HG03575 (cell line): ENCODE measurements around the gene PARD6G.

Experiments used
- ATAC-seq: cut with Tn5 transposase; IDR thresholded peaks from one replicate; pipeline ENCODE4 v1.9.1; 2021; ENCODE audit not compliant: unreplicated experiment, insufficient number of reproducible peaks, low FRiP score; ENCODE audit errors: extremely low read depth

Gene PARD6G

DNA sequence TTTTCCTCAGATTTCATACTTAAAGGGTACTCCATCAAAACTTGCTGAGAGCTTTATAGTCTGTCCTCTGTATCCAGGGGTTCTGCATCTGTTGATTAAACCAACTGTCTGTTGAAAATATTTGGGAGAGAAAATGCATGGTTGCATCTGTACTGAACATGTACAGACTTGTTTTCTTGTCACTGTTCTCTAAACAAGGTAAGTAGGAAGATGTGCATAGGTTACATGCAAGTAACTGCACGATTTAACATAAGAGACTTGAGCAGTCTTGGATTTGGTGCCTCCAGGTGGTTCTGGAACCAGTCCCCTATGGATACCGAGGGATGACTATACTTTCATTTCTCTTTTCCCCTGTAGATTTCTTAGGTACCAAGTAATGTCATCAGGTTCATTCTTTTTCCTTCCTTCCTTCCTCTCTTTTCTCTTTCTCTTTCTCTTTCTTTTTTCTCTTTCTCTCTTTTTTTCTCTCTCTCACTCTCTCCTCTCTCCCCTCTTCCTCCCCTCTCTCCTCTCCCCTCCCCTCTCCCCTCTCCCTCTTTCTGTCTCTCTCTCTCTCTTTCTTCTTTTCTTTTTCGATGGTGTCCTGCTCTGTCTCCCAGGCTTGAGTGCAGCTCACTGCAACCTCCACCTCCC is 115.0 kb downstream of the PARD6G start:
- no peak for ATAC-seq

DNA sequence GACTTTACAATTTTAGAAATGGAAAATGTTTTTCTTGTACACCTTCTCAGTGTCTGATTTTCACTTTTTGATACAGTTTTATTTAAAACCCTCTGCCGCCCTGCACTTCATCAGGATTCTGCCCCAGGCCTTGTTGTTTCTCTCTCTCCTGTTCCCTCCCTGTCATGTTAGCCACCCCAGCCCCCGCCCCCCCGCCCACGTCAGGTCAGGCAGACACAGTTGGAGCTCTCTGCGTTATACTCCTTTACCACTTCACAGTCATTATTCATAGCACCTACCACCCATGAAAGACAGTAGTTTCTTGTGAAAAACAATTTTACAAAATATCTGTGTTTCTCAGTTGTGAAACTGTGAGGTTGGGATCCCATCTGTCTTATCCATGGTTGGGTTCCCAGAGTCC is 116.8 kb downstream of the PARD6G start:
- no peak for ATAC-seq

DNA sequence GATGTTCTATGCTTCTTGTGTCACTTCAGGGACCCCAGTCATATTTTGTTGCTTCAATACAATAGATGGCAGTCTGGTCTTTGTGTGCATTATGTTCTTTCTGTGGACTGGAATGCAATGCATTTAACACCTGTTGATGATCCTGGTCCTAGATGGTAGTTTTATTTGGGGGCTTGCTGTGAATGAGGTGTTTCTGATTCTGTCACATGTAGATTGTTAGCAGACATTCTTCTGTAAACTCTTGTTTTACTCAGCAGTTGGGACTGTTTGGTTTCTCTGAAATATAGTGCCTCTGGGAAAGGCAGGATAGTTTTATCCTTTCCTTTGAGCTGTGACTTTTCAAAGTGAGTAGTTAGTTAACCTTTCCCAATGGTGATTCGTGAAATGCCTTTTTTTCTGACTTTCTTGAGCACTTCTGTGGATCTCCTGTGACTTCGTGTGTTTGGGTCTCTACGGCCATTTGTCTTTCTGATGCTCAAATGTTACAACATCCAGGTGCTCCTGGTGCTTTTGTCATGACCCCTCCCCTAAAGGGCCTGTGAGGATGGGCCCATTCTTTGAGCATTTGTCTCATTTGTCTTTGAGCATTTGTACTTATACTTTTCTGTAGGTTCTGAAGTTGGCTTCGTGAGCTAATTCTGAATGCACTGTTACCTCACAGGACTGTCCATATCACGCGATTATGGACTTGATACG is 117.5 kb downstream of the PARD6G start:
- ATAC-seq: no peak

DNA sequence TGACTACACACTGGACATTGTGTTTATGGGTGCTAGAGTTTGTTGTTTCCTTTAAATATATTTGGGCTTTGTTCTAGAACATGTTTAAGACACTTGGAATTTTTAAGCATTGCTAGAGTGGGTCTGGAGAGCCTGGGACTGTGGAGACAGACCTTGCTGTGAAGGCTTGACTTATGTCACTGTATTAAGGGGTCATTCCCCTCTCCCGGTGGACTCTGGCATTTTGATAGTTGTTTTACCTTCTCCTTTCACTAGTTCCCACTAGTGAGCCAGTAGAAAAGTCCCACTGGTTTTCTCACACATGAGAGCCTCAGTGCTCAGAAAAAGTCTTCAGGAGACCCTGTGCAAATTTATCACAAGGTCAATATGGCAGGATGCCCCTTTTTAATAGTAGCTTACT is 119.7 kb downstream of the PARD6G start:
- no peak for ATAC-seq

DNA sequence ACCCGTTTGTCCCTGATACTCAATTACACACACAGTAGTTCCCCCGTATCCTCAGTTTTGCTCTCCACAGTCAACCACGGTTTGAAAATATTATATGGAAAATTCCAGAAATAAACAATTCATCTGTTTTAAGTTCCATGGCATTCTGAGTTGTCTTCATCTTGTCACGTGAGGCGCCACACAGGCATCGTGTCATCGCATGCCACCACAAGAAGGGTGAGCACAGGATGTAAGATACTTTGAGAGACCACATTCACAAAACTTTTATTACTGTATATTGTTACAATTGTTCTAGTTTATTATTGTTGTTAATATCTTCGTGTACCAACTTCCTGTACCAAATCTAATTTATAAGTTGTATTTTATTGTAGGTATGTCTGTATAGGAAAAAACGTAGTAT is 120.5 kb downstream of the PARD6G start:
- no peak for ATAC-seq

DNA sequence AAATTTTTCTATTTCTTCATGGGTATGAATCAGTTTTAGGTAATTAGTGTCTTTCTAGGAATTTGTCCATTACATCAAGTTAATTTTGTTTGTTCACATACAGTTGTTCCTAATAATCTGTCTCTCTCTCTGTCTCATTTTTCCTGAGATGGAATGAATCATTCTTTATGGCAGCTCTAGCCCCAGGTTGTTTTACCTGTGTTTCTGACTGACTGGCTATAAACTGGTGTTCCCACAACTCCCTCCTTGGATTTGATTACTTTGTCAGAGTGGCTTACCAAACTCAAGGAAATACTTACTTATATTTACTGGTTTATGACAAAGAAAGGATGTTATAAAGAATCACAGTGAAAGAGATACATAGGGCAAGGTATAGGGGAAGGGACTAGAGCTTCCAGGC is 123.2 kb downstream of the PARD6G start:
- no peak for ATAC-seq

DNA sequence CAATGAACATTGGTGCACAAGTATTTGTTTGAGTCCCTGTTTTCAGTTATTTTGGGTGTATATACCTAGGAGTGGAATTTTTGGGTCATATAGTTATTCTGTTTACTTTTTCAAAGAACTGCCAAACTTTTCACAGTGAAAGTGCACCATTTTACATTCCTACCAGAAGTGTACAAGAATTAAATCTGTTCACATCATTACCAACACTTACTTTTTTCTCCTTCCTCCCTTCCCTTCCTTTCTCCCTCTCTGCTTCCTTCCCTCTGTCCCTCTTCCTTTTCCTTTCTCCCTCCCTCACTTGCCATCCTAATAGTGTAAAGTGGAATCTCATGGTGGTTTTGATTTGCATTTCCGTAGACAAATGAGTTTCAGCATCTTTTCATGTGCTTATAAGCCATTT is 126.4 kb downstream of the PARD6G start:
- ATAC-seq: no peak

DNA sequence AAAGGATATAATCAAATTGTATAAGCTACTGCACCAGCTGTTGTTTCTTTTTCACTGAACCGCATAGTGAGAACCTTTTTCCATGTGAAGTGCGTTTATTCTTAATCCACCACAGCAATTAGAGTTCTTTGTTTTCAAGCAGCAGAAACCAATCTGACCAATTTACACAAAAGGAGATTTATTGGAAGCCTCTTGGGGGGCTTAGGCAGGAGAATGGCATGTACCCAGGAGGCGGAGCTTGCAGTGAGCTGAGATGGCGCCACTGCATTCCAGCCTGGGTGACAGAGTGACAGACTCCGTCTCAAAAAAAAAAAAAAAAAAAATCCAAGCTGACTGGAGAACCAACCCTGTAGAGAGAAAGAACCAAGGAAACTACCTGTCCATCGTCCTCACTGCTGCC is 128.2 kb downstream of the PARD6G start:
- no peak for ATAC-seq

DNA sequence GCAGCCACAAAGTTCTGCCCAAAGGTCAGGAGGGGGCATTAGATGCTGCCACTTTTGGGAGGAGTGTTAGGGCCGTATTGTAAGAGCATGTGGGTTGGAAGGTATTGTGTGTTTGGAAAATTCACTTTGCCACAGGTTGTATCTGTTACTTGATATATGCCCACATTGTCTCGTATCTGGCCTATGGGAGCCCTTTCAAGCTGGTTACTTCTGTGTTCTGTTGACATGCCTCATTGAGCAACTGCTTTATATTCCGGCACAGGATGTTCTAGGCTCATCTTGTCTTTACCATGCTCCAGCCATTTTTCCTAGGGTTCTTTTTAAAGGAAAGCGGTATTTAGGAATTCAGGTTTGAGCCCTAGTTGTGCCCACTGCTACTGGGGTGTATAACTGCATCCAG is 132.3 kb downstream of the PARD6G start:
- ATAC-seq: no peak

DNA sequence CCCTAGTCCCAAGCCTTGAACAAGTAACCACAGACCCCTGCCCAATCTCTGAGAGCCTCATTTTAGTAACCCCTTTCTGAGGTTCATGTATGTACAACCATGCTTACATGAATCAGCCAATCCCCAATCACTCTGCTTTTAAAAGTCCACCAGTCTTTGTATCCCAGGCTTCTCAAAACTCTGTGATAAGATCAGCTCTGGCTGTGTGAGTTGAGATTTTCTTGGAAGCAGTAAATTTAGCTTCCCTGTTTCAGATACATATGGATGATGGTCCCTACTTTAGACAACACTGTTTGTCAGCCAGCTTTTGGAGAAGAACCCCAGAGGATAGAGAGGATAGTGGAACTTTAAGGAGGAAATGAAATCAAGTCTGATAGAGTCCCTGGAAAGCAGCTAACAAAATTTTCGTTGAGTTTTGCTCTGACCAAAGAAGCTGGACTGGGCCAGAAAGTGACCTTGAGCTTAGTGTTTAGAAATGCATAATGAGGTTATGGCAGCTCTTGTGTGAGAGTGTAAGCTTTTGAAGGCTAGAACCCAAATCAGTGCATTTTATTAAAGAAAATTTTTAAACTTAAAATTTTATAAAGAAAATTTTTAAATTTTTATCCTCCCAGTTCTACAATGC is 134.6 kb downstream of the PARD6G start:
- ATAC-seq: no peak

DNA sequence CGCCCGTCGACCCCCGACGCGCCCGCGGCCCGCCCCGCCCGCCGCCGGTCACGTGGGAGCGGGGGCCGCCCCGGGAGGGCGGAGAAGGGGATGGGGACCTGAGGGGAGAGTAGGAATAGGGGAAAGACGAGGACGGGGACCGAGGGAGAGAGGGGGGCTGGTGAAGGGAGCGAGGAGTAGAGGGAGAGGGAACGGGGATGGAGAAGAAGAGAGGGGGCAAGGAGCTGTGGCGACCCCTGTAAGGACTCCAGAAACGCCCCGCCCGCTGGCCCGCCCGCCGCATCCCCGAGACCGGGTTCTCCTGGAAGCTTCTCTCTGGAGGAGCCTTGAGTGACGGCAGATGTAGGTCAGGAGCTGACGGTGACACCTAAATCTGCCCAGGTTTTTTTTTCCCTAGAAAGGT is 137.6 kb downstream of the PARD6G start:
- no peak for ATAC-seq

DNA sequence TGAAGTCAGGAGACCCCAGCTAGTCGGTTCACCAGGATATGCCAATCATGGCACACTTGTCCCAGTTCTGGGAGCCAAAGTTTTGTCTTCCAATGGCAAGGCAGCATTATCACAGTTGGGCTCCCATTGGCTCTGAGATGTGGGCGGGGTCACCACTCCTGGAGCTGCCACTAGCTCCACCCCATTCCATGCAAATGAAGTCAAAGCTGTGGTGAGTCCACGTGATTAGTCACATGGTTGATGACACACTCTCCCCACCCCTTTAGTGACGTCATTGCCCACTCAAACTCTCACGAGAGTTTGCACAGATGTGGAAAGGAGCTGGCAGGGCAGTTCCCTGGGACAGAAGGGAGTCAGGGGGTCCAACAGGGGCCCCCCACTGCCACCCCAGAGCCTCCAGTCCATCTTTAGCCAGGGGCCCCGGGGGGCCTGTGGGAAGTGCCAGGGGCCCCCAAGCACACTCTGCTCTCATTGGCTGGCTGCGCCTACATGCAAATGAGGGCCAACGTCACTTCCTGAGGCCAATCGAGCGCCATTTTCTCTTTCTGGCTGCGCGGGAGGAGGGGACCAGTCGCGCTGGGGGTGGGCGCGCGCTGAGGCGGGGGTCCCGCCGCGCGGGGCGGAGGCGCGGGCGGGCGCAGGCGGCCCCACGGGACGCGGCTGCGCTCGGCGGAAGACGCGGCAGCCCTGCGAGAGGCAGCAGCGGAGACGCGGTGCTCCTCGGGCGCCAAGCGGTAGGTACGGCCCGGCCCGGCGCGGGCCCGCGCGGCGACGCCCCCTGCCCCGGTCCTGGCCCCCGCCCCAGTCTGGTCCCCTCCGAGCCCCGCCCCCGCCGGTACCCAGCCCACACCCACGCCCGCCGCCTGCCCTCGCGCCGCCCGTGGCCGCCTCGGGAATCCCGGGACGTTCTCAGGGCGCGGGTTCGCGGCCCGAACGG is 138.3 kb downstream of the PARD6G start, which contains the start of gene ADNP2:
ADNP2 (plus strand) TSS at position 524 of the 937 bp plus-strand sequence. CDS start 8,281 bp downstream, outside the sequence.
- ATAC-seq: peak; percentile 36

DNA sequence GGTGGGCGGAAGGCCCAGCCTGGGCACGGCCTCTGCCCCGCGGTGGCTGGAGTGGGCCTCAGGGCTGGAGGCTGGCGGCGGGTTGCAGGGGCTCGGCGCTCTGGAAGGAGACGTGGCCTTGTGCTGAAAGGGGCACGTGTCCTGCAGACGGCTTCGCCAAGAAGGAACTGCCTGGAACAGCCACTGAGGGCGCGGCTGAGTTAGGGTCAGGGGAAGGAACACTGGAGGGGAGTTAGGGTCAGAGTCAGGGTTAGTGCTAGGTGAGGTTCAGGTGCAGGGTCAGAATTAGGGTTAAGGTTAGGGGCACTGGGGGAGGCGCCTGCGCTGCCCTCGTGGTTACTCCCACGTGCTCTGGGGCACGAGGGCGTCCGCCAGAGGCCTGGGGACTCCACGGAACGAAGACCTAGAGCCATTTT is 139.2 kb downstream of the PARD6G start:
- no peak for ATAC-seq

DNA sequence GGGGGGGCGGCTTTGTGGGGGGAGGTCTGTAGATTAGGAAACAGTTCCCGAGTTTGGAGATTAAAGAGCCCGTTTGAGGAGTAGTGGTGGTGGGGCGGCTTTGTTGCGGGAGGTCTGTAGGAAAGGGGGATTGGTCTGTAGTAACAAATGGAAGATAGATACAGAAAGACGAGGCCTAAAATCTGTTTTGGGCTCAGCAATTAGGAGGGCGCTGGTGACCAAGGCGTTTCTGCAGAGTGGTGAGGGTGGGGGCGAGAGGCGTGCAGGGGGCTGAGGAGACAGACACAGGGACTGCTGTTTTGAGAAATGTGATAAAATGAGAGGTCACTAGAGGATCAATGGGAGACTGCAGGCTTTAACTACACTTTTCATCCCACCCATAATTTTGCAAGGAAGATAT is 139.9 kb downstream of the PARD6G start:
- ATAC-seq: no peak
